Muscle layer of colon (tissue), 2 donors: Measurements from ENCODE around the gene OGFOD3.
"Not testable (repeated sequence)": the region's sequence is repeated elsewhere in the genome, so short reads cannot be mapped to it uniquely, and the experiment has no call there.

ENCODE experiments used
- H3K27ac ChIP-seq: one replicate; pipeline ENCODE4 v1.7.0; 2013; ENCODE audit warnings: low read depth, mild to moderate bottlenecking, low read length, moderate library complexity
- H3K27me3 ChIP-seq, 2 donors: one replicate each; pipeline ENCODE4 v1.7.0; 2013; ENCODE audit warnings: low read length in 2 of 2, mild to moderate bottlenecking in 2 of 2; ENCODE audit not compliant: insufficient read depth in 2 of 2, control insufficient read depth in 1 of 2
- H3K36me3 ChIP-seq: one replicate; pipeline ENCODE4 v1.7.0; 2013; ENCODE audit warnings: mild to moderate bottlenecking, low read length; ENCODE audit not compliant: insufficient read depth
- H3K4me1 ChIP-seq: one replicate; pipeline ENCODE4 v1.7.0; 2013; ENCODE audit warnings: mild to moderate bottlenecking, low read length; ENCODE audit not compliant: insufficient read depth
- H3K4me3 ChIP-seq, 2 donors: one replicate each; pipeline ENCODE4 v1.7.0; 2013; ENCODE audit warnings: low read length in 2 of 2, low read depth in 1 of 2, mild to moderate bottlenecking in 1 of 2, moderate library complexity in 1 of 2
- H3K9ac ChIP-seq: one replicate; pipeline ENCODE4 v1.7.0; 2013; ENCODE audit warnings: low read length
- H3K9me3 ChIP-seq: one replicate; pipeline ENCODE4 v1.7.0; 2013; ENCODE audit warnings: mild to moderate bottlenecking, low read length
- donor health status: abdominal sarcoma.
- donor health status: Adenocarcinoma of cecum.

Gene OGFOD3

GRCh38 chr17:82457073-82457928 lies 38.9 kb upstream of the OGFOD3 start:
- Histone ChIP-seq H3K4me1 (peaks cover 15% of the 10 kb centered on the region), H3K36me3 (peaks cover 16% of the 10 kb centered on the region), H3K4me3 (peak overlapping the region; percentile 47 to 57), H3K27me3 (no peaks in the 10 kb centered on the region), H3K27ac (peak overlapping the region; percentile 94), H3K9ac (peak overlapping the region; percentile 49), H3K9me3 (no peaks in the 10 kb centered on the region)

- not testable (repeated sequence) for H3K27me3 ChIP-seq, H3K36me3 ChIP-seq, H3K27ac ChIP-seq, H3K9ac ChIP-seq, H3K9me3 ChIP-seq, H3K4me3 ChIP-seq
- peaks cover 16% of the 10 kb centered on the region for H3K4me1 ChIP-seq
These were observed 35.3 kb upstream of the OGFOD3 start for GRCh38 chr17:82453706-82454105.

- not testable (repeated sequence) for H3K27me3 ChIP-seq, H3K4me3 ChIP-seq, H3K36me3 ChIP-seq, H3K27ac ChIP-seq, H3K9ac ChIP-seq, H3K9me3 ChIP-seq
- H3K4me1 ChIP-seq: peaks cover 16% of the 10 kb centered on the region
These were observed 34.8 kb upstream of the OGFOD3 start for GRCh38 chr17:82453151-82453550.

DNA sequence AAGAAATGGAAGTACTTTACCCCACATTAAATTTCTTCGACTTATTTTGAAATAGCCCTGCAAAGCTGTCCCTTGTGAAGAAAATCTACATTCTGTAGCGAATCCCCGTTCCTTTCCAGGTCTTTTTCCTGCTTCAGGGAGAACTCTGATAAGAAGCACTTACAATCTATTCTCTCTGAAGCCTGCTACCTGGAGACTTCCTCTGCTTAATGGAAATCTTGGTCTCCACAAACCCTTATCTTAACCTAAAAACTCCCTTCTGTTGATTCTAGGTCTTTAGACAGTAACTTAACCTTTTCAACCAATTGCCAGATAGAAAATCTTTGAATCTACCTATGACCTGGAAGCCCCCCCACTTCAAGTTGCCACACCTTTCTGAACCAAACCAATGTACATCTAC lies 33.8 kb upstream of the OGFOD3 start:
- Histone ChIP-seq H3K36me3 (no peaks in the 10 kb centered on the region), H3K4me3 (no peak overlapping the region), H3K27me3 (no peaks in the 10 kb centered on the region), H3K9me3 (no peaks in the 10 kb centered on the region), H3K27ac (no peak overlapping the region), H3K9ac (no peak overlapping the region), H3K4me1 (peaks cover 9% of the 10 kb centered on the region)

DNA sequence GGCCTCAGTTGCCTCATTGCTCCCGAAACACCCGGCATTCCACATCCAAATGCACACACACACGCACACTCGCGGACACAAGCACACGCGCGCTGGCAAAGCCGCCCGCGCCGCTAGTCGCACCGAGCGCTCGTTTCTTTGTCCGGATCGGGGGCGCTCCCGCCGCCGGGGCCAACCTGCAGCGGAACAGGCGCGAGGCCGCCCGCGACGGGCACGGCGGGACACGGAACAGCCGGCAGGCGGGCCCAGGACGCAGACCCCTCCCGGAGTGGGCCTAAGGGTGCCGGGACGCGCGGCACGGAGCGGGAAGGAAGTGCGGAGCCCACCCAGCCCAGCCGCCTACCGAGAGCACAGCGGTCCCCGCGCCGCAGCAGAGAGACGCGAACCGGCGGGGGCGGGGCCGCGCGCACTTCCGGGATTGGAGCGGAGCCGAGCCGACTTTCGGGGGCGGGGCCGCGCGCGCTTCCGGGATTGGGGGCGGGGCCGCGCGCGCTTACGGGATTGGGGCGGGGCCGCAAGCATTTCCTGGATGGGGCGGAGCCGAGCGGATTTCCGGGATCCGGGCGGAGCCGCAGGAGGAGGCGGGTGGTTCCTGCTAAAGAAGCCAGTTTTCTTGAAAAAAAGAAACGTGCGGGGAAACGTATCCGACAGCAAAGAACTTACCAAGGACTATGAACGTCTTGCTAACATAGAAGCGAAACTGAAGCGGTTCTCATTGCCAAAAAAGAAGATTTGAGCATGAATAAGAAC lies 32.1 kb upstream of the OGFOD3 start, which contains the start of gene CYBC1:
Gene CYBC1, minus strand, starts transcription at position 396 of the 750 bp plus-strand sequence. CDS start 1,498 bp downstream, outside the sequence.
- Histone ChIP-seq H3K9ac (peak within 1 kb of the TSS; percentile 71), H3K9me3 (no peaks in the 10 kb centered on the region), H3K27me3 (no peaks in the 10 kb centered on the region), H3K4me1 (peaks cover 7% of the 10 kb centered on the region), H3K4me3 (peak within 1 kb of the TSS; percentile 64 to 92), H3K27ac (peak within 1 kb of the TSS; percentile 84), H3K36me3 (no peaks in the 10 kb centered on the region)

GRCh38 chr17:82449883-82450356 lies 31.5 kb upstream of the OGFOD3 start:
- Histone ChIP-seq H3K4me1 (peaks cover 7% of the 10 kb centered on the region), H3K27ac (peak overlapping the region; percentile 82), H3K36me3 (no peaks in the 10 kb centered on the region), H3K9me3 (no peaks in the 10 kb centered on the region), H3K4me3 (peak overlapping the region; percentile 64 to 92), H3K9ac (peak overlapping the region; percentile 71), H3K27me3 (no peaks in the 10 kb centered on the region)

GRCh38 chr17:82449131-82449882 lies 30.9 kb upstream of the OGFOD3 start:
- H3K4me3 ChIP-seq: peak overlapping the region in 1 of 2 donors; percentile 64
- H3K36me3 ChIP-seq: no peaks in the 10 kb centered on the region
- peak overlapping the region; percentile 82 for H3K27ac ChIP-seq
- H3K27me3 ChIP-seq: no peaks in the 10 kb centered on the region
- no peaks in the 10 kb centered on the region for H3K9me3 ChIP-seq
- peaks cover 7% of the 10 kb centered on the region for H3K4me1 ChIP-seq
- peak overlapping the region; percentile 71 for H3K9ac ChIP-seq

DNA sequence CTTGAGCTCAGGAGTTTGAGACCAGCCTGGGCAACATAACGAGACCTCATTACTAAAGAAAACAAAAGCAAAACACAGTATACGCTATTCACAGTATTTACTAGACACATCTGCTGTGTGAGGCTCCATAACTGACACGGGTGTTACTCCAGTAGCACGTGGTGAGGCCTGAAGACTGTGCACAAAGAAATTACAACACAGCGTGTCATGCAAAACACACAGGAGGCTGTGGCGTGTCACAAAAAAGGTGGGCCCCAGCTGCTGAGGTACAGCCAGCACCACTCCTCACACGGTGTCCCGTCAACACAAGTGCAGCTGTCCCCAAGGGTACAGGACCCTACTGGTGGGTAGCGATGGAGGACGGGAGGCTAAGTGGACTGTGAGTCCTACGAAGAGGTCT lies 29.5 kb upstream of the OGFOD3 start:
- Histone ChIP-seq H3K27ac (no peak overlapping the region), H3K27me3 (no peaks in the 10 kb centered on the region), H3K4me1 (peaks cover 7% of the 10 kb centered on the region), H3K36me3 (peaks cover 7% of the 10 kb centered on the region), H3K9me3 (no peaks in the 10 kb centered on the region), H3K4me3 (no peak overlapping the region), H3K9ac (no peak overlapping the region)

- Histone ChIP-seq H3K9me3 (no peaks in the 10 kb centered on the region), H3K4me3 (no peak overlapping the region), H3K36me3 (peaks cover 8% of the 10 kb centered on the region), H3K27ac (no peak overlapping the region), H3K4me1 (peaks cover 7% of the 10 kb centered on the region), H3K27me3 (no peaks in the 10 kb centered on the region), H3K9ac (no peak overlapping the region)
These were observed 28.3 kb upstream of the OGFOD3 start for GRCh38 chr17:82446649-82447048.

DNA sequence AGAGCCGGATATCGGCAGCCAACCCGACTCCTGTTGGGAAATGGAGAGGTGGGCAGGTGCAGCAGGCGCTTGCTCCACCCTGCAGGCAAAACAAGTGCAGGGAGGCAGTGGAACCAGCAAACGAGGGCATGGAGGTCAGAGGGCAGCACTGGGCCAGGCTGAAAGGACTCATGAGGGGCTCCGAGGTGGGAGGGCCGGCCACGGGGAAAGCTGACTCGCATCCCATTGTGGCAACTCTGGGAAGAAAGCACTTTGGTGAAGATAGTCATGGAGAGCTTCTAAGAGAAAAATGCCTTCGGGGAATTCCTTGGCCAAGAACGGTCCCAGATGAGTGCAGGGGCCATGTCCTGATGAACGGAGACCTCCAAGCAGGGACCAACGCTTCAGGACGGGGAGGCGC lies 27.7 kb upstream of the OGFOD3 start:
- Histone ChIP-seq H3K9me3 (no peaks in the 10 kb centered on the region), H3K36me3 (peaks cover 8% of the 10 kb centered on the region), H3K27ac (no peak overlapping the region), H3K4me1 (peaks cover 7% of the 10 kb centered on the region), H3K9ac (no peak overlapping the region), H3K4me3 (no peak overlapping the region), H3K27me3 (no peaks in the 10 kb centered on the region)

DNA sequence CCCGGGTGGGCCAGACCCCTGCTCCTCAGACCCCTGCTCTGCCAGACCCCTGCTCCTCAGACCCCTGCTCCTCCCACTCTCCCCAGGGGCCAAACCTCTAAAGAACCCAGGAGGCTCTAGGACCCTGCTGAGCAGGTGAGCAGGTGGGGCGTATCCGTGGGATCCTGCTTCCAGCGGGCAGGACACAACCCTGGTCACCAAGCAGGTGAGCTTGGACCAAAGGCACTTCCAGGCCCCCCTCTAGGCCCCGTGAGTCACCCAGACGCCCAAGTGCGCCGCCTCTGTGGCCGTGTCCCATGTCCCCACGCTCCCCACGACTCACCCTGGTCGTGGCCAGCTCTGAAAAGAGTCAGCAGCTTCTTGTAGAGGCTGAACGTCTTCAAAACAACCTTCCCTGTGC lies 27.2 kb upstream of the OGFOD3 start:
- H3K4me3 ChIP-seq: no peak overlapping the region

More for the DNA sequence above, 27.2 kb upstream of the OGFOD3 start:
- H3K9ac ChIP-seq: no peak overlapping the region
- H3K36me3 ChIP-seq: peaks cover 8% of the 10 kb centered on the region
- H3K27me3 ChIP-seq: no peaks in the 10 kb centered on the region
- H3K27ac ChIP-seq: no peak overlapping the region
- no peaks in the 10 kb centered on the region for H3K9me3 ChIP-seq
- H3K4me1 ChIP-seq: peaks cover 7% of the 10 kb centered on the region
